ENCODE data around the gene LRRC39.

The LRRC39 gene

DNA sequence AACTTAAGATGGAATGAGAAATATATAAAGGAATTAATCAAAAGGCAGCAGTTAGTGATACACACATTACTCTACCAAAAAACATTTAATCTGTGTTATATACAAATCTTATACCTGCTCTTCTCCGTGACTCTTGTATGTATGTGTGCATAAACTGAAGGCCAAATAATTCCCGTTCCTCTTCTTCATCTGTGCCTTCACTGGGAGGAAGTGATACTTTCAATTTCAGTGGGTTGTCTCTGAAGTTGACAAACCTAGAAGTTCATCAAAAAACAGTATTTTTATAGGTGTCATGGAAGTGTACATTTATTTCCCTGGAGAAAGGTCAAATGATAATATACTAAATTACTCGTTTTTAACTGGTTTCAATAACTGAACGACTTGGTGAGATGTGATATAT lies 25.8 kb downstream of the LRRC39 start:
- DNase-seq (ENCODE audit: low read depth), result no peak
- no peak overlapping the region for H3K4me3 ChIP-seq (ENCODE audit: control insufficient read depth, low read depth, low read length)
- TF ChIP-seq, protein P1, sequence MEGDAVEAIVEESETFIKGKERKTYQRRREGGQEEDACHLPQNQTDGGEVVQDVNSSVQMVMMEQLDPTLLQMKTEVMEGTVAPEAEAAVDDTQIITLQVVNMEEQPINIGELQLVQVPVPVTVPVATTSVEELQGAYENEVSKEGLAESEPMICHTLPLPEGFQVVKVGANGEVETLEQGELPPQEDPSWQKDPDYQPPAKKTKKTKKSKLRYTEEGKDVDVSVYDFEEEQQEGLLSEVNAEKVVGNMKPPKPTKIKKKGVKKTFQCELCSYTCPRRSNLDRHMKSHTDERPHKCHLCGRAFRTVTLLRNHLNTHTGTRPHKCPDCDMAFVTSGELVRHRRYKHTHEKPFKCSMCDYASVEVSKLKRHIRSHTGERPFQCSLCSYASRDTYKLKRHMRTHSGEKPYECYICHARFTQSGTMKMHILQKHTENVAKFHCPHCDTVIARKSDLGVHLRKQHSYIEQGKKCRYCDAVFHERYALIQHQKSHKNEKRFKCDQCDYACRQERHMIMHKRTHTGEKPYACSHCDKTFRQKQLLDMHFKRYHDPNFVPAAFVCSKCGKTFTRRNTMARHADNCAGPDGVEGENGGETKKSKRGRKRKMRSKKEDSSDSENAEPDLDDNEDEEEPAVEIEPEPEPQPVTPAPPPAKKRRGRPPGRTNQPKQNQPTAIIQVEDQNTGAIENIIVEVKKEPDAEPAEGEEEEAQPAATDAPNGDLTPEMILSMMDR (conservative IDR thresholded peaks at IDR 0.05; ENCODE audit: control insufficient read depth, insufficient read depth, low read depth, low read length), result no peak

DNA sequence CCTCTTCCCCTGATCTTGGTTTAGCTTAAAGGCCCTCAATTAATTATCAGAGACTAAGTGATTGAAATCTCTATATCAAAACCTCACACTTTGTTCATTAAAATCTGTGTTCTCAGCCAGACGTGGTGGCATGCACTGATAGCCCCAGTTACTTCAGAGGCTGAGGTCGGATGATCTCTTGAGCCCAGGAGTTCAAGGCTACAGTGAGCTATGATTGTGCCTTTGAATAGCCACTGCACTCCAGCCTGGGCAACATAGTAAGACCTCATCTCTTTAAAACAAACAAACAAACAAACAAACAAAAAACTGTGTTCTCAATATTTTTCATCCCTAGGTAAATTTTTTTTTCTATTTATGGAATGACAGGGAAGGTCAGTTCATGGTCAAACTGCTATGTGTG lies 26.4 kb downstream of the LRRC39 start:
- TF ChIP-seq, protein P1 (conservative IDR thresholded peaks at IDR 0.05; ENCODE audit: control insufficient read depth, insufficient read depth, low read depth, low read length), result no peak
- H3K4me3 ChIP-seq (ENCODE audit: control insufficient read depth, low read depth, low read length), result no peak overlapping the region
- no peak for DNase-seq (ENCODE audit: low read depth)

DNA sequence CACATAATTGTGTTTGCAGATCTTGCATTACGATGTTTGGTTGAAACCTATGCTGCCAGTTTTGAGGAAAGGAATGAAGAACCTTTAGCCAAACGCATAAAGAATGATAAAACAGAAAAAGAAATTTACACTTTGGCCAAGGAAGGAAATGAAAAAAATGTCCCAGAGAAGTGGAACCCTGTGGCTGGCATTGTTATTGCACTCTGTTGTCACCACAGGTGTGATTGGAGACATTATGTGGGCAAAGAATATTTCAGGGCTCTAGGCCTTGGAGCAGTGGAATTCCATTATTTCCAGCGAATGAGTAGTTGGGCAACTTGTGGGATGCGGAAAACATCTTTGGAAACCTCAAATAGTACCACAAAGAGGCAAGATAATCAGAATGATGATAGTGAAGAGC lies 30.2 kb downstream of the LRRC39 start:
- H3K4me3 ChIP-seq (ENCODE audit: control insufficient read depth, low read depth, low read length), result no peak overlapping the region
- TF ChIP-seq, protein P1 (conservative IDR thresholded peaks at IDR 0.05; ENCODE audit: control insufficient read depth, insufficient read depth, low read depth, low read length), result no peak
- DNase-seq (ENCODE audit: low read depth), result no peak

DNA sequence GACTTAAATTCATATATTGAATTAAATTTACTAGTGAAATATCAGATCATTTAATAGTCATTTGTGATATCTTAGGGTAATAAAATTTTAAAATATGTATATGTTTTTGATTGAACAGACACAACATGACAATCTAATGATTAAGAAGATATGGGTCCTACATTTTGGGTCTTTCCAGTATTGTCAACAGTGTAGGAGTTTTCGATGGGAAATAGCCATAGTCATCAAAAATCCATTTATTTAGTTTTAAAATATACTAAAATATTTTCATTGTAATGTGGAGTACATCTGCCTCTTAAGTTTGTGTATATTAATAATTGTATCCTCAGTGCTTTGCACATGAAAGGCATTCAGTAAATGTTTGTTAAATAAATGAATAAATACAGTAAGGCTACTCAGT lies 31.1 kb downstream of the LRRC39 start:
- TF ChIP-seq, protein P1 (conservative IDR thresholded peaks at IDR 0.05; ENCODE audit: control insufficient read depth, insufficient read depth, low read depth, low read length), result no peak
- DNase-seq (ENCODE audit: low read depth), result no peak
- no peak overlapping the region for H3K4me3 ChIP-seq (ENCODE audit: control insufficient read depth, low read depth, low read length)

DNA sequence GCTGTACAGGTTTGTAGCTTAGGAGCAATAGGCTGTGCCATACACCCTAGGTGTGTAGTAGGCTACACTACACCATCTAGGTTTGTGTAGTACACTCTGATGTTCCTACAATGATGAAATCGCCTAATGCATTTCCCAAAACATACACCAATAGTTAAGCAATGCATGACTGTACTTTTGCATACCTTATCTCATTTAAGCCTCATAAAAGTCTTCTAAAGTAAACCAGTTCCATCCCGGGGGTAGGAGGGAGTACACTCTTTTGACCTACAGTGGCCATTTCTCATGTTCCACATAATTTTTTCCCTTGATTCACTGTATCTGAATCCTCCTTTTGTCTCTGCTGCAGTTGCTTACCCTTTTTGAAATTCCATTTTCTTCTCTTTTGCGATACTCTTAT lies 32.9 kb downstream of the LRRC39 start:
- DNase-seq (ENCODE audit: low read depth), result no peak
- TF ChIP-seq, protein P1 (conservative IDR thresholded peaks at IDR 0.05; ENCODE audit: control insufficient read depth, insufficient read depth, low read depth, low read length), result no peak
- no peak overlapping the region for H3K4me3 ChIP-seq (ENCODE audit: control insufficient read depth, low read depth, low read length)

DNA sequence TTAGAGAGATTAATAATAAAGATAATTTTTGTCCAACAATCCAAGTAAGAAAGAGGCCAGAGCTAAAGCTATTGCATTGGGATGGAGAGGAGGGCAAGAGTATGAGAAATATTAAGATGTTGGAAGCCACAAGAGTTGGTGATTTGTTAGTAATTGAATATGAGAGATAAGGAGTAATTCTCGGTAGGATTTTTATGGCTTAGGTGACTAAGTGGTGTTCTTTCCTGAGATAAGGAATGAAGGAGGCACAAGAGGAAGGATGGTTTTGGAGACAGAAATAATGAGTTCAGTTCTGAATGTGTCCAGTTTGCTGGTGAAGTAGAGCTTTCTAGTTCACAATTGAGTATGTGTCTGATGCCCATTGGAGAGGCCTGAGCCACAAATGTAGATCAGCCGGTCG lies 35.7 kb downstream of the LRRC39 start:
- DNase-seq (ENCODE audit: low read depth), result no peak
- H3K4me3 ChIP-seq (ENCODE audit: control insufficient read depth, low read depth, low read length), result no peak overlapping the region
- TF ChIP-seq, protein P1 (conservative IDR thresholded peaks at IDR 0.05; ENCODE audit: control insufficient read depth, insufficient read depth, low read depth, low read length), result no peak

DNA sequence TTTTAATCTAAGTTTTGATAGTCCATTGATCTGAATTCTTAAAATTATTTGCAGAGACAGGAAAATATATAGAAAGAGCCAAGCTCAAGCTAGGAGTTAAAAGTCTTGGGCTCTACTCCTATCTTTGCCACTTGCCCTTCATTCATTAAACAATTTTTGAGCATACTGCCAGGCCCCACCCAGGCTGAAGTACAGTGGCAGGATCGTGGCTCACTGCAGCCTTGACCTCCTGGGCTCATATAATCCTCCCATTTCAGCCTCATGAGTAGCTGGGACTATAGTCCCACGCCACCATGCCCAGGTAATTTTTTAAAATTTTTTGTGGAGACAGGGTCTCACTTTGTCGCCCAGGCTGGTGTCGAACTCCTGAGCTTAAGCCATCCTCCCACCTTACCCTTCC lies 36.9 kb downstream of the LRRC39 start:
- TF ChIP-seq, protein P1 (conservative IDR thresholded peaks at IDR 0.05; ENCODE audit: control insufficient read depth, insufficient read depth, low read depth, low read length), result no peak
- no peak overlapping the region for H3K4me3 ChIP-seq (ENCODE audit: control insufficient read depth, low read depth, low read length)
- no peak for DNase-seq (ENCODE audit: low read depth)

Data from fibroblast of mammary gland (primary cell).